Hepatocyte (in vitro differentiated cells): ENCODE data around the gene PLXNC1.

ENCODE experiments used
- CTCF ChIP-seq: fragments of 200-600 bp; sonication (generic); IDR thresholded peaks from 2 replicates; pipeline ENCODE4 v1.5.1; 2016; ENCODE audit warnings: antibody characterized with exemption, mild to moderate bottlenecking; ENCODE audit not compliant: poor library complexity
- EZH2 ChIP-seq: fragments of 200-600 bp; sonication (generic); IDR thresholded peaks from 2 replicates; pipeline ENCODE4 v1.6.1; 2016; ENCODE audit warnings: antibody characterized with exemption, mild to moderate bottlenecking, borderline replicate concordance

GRCh38 chr12:94165670-94166364 is 17.4 kb downstream of the PLXNC1 start:
- TF ChIP-seq CTCF (no peak), EZH2 (no peak)
